Jurkat, Clone E6-1 (cell line): Measurements from ENCODE around the gene NEK2.
"Not testable (repeated sequence)": the region's sequence is repeated elsewhere in the genome, so short reads cannot be mapped to it uniquely, and the experiment has no call there.

Experiments
- DNase-seq: peaks from one replicate; pipeline ENCODE4 v3.0.0-alpha.2; 2011; ENCODE audit warnings: low read depth, low spot score
- H3K4me3 ChIP-seq: 2 replicates; pipeline ENCODE4 v1.5.1; 2011; ENCODE audit warnings: mild to moderate bottlenecking, low read length, control low read depth, moderate library complexity

NEK2 gene

GRCh38 chr1:211638689-211639101, 36.7 kb downstream of the NEK2 start:
- H3K4me3 ChIP-seq: no peak overlapping the region
- DNase-seq: no peak

- no peak overlapping the region for H3K4me3 ChIP-seq
- DNase-seq: no peak
Measured at GRCh38 chr1:211638246-211638645, 37.2 kb downstream of the NEK2 start.

- no peak for DNase-seq
Measured at GRCh38 chr1:211637066-211637465, 38.4 kb downstream of the NEK2 start.

GRCh38 chr1:211636575-211637029, 38.8 kb downstream of the NEK2 start:
- not testable (repeated sequence) for H3K4me3 ChIP-seq, DNase-seq

More at GRCh38 chr1:211637066-211637465, 38.4 kb downstream of the NEK2 start:
- H3K4me3 ChIP-seq: no peak overlapping the region

GRCh38 chr1:211635597-211636205, 39.7 kb downstream of the NEK2 start:
- no peak overlapping the region for H3K4me3 ChIP-seq

GRCh38 chr1:211634931-211635330, 40.5 kb downstream of the NEK2 start:
- no peak overlapping the region for H3K4me3 ChIP-seq
- no peak for DNase-seq

More at GRCh38 chr1:211635597-211636205, 39.7 kb downstream of the NEK2 start:
- no peak for DNase-seq

GRCh38 chr1:211634461-211634860, 41.0 kb downstream of the NEK2 start:
- DNase-seq: no peak
- H3K4me3 ChIP-seq: no peak overlapping the region

GRCh38 chr1:211633524-211633846, 41.9 kb downstream of the NEK2 start:
- no peak for DNase-seq
- no peak overlapping the region for H3K4me3 ChIP-seq

GRCh38 chr1:211632808-211633523, 42.5 kb downstream of the NEK2 start:
- no peak for DNase-seq
- no peak overlapping the region for H3K4me3 ChIP-seq

- no peak for DNase-seq
- H3K4me3 ChIP-seq: no peak overlapping the region
Measured at GRCh38 chr1:211632117-211632807, 43.2 kb downstream of the NEK2 start.

GRCh38 chr1:211631168-211631567, 44.3 kb downstream of the NEK2 start:
- DNase-seq: no peak
- H3K4me3 ChIP-seq: no peak overlapping the region

- H3K4me3 ChIP-seq: no peak overlapping the region
- no peak for DNase-seq
Measured at GRCh38 chr1:211630236-211631081, 45.0 kb downstream of the NEK2 start.

GRCh38 chr1:211628417-211628816, 47.0 kb downstream of the NEK2 start:
- no peak overlapping the region for H3K4me3 ChIP-seq
- DNase-seq: no peak

- no peak overlapping the region for H3K4me3 ChIP-seq
- DNase-seq: no peak
Measured at GRCh38 chr1:211627259-211627658, 48.2 kb downstream of the NEK2 start.

- DNase-seq, H3K4me3 ChIP-seq: not testable (repeated sequence)
Measured at GRCh38 chr1:211625866-211626265, 49.6 kb downstream of the NEK2 start.

GRCh38 chr1:211625040-211625439, 50.4 kb downstream of the NEK2 start:
- no peak overlapping the region for H3K4me3 ChIP-seq
- no peak for DNase-seq

- H3K4me3 ChIP-seq: no peak overlapping the region
- no peak for DNase-seq
Measured at GRCh38 chr1:211623515-211623914, 51.9 kb downstream of the NEK2 start.

- H3K4me3 ChIP-seq: no peak overlapping the region
- DNase-seq: no peak
Measured at GRCh38 chr1:211621447-211622198, 53.8 kb downstream of the NEK2 start.

GRCh38 chr1:211620097-211620496, 55.3 kb downstream of the NEK2 start:
- H3K4me3 ChIP-seq: no peak overlapping the region
- no peak for DNase-seq
